ENCODE results near the gene ZNF587B.
A peak's percentile ranks its signal among the peaks of the same experiment; 100 is the strongest.
"Not testable (repeated sequence)": the region's sequence is repeated elsewhere in the genome, so short reads cannot be mapped to it uniquely, and the experiment has no call there.

Gene ZNF587B

DNA sequence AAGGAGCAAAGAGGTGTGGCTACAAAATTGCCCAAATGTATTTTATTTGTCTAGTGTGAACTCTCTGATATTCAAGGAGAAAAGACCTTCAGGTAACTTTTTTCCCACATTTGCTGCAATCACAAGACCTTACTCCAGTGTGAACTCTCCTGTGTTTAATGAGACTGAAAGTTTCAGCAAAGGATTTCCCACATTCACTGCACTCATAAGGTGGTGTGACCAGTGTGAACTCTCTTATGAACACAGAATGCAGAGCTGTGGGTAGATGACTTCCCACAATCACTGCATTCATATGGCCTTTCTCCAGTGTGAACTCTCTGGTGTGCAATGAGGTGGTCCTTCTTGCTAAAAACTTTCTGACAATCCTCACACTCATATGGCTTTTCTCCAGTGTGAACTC lies 42.4 kb downstream of the ZNF587B start:
- DNase-seq = no peak

- not testable (repeated sequence) for DNase-seq
Measured at GRCh38 chr19:57873883-57874799, 44.0 kb downstream of the ZNF587B start.

- DNase-seq = no peak
Measured at GRCh38 chr19:57886046-57886445, 55.9 kb downstream of the ZNF587B start.

- DNase-seq = no peak
Measured at GRCh38 chr19:57887195-57887941, 57.3 kb downstream of the ZNF587B start.

- DNase-seq = no peak
Measured at GRCh38 chr19:57888107-57888559, 58.0 kb downstream of the ZNF587B start.

- peak; percentile 21 to 83 for DNase-seq
Measured at GRCh38 chr19:57888560-57889231, 58.6 kb downstream of the ZNF587B start, which contains the start of gene ZNF814. TSS of gene ZNF814 (minus strand) at chr19:57889037. CDS start at chr19:57888802, 235 bp downstream.

DNA sequence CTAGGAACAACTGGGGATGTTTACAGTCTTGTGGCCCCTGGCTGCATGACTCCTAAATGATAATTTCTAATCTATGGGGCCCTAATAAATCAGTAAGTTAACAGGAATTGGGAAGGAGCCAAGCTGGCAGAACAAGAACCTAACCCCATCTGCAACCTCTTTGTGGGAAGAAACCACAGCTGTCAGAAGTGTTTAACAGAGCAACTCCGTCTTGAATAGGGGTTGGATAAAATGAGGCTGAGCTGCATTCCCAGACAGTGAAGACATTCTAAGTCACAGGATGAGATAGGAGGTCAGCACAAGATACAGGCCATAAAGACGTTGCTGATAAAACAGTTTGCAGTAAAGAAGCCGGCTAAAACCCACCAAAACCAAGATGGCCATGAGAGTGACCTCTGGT lies 60.6 kb downstream of the ZNF587B start:
- not testable (repeated sequence) for DNase-seq
